ENCODE data around the gene COPRS.
A peak's percentile ranks its signal among the peaks of the same experiment; 100 is the strongest.

The COPRS gene, protein sequence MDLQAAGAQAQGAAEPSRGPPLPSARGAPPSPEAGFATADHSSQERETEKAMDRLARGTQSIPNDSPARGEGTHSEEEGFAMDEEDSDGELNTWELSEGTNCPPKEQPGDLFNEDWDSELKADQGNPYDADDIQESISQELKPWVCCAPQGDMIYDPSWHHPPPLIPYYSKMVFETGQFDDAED

DNA sequence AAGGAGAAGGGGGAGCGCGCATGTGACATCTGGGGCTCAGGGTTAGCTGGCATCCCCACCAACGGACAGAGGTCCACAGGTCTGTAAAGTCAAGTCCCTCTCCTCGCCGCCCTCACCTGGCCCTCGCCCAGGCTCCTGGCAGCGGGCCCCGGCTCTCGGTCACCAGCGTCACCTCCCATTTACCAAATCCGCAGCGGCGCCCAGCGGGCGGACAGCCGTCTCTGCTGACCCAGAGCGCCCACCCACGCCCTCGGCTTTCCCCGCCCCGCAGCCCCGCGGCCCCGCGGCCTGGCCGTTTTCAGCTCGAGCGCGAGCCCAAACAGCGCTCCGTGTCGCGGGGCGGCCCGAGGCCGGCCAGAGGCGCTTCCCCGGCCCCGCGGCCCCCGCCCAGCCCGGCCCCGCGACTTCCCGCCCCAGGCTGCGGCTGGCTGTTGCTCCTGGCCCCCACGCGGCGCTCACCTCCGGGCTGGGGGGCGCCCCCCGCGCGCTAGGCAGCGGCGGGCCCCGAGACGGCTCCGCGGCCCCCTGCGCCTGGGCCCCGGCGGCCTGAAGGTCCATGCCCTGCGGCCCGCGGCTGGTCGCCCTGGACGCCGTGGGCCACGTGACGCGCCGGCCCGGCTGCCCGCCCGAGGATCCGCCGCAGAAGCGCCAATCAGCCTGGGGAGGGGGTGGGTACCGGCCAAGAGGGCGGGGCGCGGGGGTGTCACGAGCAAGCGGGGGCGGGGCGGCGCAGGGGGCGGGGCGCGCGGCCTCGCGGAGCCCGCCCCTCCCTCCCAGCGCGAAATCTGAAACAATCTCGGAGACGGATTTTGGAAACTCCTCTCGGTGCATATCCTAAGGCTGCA, at the start of gene COPRS:
COPRS (minus strand) TSS at position 603 of the 845 bp plus-strand sequence; CDS start at position 558, 45 bp downstream.
- peak; percentile 93 for DNase-seq

DNA sequence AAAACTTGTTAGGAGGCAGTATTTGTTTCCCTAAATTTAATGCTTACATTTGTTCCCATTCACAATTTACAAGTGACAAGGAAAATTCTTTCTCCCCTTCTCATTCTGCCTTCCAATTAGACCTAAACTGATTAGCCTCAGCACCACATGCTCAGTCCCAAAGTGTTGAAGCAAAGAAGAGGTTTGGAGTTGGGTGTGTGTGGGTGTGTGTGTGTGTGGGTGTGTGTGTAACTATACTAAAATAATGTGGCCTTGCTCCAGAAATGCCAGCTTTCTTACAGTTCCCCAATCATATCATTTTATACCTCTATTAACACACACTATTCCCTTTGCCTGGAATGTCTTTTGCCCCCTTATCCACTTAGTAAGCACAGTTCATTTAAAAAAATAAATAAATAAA, 49.3 kb upstream of the COPRS start:
- no peak for DNase-seq

DNA sequence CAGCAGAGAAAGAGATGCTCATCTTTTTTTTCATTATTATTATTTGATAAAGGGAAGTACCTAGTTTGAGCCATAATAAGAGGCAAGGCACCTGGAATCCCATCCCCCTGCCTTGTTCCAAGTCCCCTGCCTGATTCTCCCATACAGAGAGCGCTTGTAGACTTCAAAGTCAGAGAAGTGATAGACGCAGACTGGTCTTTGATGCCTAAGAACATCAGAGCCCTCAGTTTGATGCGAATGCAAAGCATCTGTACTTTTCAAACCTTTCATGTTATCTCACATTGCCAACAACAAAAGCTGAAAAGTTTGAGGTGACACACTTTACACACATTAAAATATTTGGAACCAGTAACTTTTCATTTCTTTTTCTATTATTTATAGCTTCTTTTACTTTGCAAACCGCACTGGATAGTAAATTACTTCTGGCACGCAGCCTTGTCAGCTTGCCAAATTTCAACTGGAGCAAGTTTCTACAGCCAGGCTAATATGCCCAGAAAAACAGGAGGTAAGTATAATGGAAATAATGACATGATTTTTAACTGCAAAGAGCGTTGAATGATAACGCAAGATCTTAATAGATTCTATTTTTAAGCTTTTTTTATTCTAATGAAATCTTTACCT, 48.4 kb upstream of the COPRS start:
- DNase-seq: peak; percentile 72

DNA sequence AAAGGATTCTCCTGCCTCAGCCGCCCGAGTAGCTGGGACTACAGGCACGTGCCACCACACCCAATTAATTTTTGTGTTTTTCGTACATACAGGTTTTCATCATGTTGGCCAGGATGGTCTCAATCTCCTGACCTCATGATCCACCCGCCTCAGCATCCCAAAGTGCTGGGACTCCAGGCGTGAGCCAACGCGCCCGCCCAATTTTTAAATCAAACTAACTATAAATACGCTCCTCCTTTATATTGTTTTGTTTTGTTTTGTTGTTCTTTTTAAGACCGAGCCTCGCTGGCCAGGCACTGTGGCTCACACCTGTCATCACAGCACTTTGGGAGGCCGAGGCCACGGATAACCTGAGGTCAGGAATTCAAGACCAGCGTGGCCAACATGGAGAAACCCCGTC, 44.4 kb upstream of the COPRS start:
- DNase-seq: no peak

DNA sequence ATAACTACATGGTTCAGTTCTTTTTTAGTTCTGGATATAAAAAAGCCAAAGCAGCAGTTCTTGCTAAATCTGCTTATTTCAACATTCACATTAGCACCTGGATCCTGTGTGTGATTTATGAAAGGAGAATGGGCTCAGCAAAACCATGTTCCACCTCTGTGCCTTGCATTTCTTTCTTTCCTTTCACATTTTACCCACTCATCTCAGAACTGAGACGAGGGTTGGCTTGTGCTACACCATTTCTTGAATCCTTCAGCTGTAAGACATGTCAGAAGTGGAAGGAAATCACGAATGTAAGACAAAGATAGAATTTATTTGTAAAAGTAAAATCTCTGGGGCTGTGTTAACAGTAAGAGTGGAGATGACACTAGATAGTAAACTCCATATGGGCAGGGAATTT, 43.6 kb upstream of the COPRS start:
- DNase-seq: peak; percentile 53

DNA sequence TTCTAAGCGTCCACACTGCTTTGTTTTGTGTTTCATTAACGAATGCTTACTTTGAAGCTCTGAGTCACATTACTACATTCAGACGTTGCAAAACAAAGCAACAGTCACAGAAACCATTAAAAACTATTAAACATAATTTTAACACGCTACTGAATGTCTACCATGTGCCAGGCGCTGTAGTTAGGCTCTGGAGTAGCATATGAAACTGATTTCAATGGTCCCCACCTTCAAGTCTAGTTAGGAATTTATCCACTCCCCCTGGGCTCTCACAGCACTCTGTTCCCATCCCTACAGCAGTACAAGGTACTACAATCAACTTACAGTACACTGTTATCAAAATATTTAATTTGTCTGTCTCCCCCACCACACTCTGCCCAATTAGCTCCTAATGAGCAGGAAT, 41.8 kb upstream of the COPRS start:
- no peak for DNase-seq

DNA sequence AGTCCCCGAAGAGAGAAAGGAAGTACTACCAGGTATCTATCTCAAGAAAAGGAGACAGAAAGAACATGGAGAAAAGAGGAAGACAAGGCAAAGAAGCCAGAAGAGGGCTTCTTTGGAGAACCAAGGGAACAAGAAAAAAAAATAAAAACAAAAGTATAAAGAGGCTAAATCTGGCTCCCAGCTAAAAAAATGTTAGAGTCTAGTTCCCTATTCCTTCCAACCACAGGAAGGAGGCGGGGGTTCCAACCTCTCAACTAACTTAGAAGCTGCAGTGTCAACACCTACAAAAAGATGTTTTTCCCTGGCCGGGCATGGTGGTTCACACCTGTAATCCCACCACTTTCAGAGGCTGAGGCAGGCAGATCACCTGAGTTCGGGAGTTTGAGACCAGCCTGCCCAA, 29.1 kb upstream of the COPRS start:
- peak; percentile 17 for DNase-seq

DNA sequence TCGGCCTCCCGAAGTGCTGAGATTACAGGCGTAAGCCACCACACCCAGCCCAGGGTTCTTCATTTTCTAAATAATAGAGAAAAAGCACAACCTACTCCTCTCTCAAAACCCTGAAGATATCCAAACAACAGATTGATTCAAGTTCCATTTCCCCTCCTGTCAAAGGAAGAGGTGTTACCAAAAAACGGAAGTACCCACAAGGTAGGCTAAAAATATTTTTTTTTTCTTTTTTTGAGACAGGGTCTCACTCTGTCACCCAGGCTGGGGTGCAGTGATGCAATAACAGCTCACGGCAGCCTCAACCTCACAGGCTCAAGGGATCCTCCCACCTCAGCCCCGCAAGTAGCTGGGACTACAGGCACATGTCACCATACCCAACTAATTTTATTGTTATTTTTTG, 23.5 kb upstream of the COPRS start:
- DNase-seq: no peak

DNA sequence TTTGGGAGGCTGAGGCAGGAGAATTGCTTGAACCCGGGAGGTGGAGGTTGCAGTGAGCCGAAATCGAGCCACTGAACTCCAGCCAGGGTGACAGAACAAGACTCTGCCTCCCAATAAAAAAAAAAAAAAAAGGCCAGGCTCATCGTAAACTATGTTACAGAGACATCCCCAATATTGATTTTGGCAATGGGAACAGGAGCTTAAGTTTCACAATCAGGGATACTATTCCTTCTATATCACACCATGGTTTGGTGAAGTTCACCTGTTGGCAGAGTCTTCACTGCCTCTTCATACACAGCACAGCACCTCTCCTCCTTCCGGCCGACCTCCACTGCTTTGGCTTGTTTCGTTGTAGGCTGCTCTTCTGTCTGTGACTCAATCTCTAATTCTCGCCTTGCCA, 21.3 kb upstream of the COPRS start:
- DNase-seq: no peak

DNA sequence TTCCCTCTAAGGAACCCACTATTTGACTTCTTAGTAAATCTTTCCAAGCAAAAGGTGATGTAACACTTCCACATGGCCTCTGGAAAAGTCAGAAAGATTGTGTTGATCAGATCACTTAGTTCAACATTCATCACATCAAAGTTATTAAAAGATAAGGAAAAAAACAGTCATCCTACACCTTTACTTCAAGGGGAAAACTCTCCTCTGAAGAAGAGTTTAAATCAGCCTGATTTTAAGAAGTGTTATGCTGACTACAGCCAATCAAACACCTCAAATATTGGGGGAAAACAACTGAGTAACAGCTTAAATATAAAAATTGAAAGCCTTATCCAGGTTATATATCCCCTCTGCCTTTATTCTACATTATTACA, 19.6 kb upstream of the COPRS start:
- no peak for DNase-seq

DNA sequence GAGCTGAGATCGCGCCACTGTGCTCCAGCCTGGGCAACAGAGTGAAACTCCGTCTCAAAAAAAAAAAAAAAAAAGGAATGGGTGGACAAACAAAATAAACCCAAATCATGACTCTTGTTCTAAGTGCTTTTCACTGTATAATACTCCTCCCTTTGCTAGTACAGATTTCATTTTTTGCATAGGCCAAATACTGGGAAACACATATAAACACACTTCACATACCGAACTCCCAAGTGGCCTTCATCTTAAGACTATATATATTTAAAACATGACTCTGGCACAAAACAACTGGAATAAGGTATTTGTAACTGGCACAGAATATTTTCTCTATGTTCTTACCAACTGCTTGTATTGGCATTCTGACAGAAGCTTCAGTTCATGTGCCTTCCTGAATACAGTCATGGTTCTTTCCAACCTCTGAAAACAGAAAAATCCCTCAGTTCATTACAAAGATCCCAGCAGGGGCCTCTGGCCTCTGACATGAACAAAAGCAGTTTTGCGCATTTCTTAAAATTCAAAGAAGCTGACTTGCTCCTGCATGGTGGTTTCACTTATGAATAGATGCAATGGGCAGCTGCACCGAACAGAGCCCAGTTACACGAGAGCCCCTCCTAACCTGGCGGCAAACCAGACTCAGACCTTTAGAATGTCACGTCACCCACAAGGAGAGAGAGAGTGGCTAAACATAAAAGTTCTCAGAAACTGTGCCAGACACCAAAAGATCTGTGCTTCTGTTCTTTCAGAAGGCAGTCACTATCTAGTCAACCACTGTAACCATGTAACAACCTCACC, 19.1 kb upstream of the COPRS start:
- no peak for DNase-seq

DNA sequence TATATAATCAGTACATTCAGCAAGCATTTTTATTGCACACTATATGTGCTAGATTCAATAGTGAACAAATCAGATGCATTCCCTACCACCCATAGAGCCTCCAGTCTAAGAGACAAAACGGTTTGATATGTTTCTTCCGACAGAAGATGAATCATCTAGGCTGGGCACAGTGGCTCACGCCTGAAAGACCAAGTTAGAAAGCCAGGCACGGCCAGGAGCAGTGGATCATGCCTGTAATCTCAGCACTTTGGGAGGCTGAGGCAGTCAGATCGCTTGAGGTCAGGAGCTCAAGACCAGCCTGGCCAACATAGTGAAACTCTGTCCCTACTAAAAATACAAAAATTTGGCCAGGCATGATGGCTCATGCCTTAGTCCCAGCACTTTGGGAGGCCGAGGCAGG, 18.3 kb upstream of the COPRS start:
- DNase-seq: no peak

DNA sequence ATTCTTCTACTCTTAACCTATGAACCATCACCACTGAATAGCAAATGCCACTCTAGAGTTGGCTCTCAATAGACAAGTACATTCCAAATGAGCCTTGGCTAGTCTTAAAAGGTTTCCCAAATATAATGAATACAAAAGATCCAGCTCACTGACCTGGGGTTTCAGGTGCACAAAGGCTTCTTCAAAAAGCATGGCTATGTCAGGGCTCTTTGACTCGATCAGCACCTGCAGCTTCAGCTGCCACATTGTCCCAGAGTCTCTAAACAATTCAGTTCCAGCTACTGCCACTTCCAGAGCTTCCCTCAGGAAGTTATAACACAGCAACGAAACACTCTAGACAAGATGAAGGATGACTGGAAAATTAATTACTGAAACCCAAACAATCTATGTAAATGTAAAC, 16.0 kb upstream of the COPRS start:
- no peak for DNase-seq

DNA sequence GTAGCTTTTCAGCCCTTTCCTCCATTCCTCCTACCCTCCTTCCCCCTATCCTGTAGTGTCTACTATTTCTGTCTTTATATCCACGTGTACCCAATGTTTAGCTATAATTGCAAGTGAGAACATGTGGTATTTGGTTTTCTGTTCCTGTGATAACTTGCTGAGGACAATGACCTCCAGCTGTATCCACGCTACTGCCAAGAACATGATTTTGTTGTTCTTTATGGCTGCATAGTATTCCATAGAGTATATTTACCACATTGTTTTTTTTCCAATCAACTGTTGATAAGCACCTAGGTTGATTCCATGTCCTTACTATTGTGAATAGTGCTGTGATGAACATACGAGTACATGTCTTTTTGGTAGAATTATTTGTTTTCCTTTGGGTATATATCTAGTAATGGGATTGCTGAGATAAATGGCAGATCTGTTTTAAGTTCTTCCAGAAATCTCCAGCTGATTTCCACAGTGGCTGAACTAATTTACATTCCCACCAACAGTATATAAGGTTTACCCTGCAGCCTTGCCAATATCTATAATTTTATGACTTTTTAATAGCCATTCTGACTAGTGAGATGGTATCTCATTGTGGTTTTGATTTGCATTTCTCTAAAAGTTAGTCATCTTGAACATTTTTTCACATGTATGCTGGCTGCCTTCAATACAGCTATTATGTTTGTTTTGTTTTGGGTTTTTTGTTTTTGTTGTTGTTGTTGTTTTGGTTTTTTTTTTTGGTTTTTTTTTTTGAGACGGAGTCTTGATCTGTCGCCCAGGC, 10.9 kb upstream of the COPRS start:
- no peak for DNase-seq

DNA sequence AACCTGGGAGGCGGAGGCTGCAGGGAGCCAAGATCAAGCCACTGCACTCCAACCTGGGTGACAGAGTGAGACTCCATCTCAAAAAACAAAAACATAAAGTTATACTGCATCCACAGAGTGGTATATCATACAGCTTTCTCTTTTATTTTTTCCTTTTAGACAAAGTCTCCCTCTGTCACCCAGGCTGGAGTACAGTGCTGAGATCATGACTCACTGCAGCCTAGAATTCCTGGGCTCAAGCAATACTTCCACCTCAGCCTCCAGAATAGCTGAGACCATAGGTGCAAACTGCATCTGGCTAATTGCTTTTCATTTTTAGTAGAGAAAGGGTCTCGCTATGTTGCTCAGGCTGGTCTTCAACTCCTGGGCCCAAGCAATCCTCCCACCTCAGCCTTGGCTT, 10.0 kb upstream of the COPRS start:
- DNase-seq: no peak

DNA sequence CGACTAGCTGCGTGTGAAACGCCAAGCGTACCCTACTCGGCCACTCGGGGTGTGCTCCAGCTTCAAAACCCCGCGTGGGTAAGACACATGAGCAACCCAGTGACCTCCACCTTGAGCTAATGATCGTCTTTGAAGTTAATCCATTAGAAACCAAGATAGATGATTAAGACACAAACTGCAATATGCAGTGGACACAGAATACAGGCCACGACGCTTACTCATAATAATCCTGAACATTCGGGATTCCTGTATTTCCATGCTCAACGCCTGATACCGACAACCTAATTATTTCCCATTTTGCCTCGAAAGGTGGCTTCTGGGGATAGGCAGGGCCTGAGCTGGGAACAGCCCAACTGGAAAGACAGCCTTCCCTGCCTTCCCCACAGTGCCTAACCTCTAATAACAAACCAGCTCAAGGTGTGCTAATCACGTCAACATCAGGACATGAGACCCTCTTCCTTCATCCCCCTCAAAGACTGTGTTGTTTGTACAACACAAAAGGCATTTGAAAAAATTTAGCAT, 504 bp upstream of the COPRS start:
- no peak for DNase-seq

DNA sequence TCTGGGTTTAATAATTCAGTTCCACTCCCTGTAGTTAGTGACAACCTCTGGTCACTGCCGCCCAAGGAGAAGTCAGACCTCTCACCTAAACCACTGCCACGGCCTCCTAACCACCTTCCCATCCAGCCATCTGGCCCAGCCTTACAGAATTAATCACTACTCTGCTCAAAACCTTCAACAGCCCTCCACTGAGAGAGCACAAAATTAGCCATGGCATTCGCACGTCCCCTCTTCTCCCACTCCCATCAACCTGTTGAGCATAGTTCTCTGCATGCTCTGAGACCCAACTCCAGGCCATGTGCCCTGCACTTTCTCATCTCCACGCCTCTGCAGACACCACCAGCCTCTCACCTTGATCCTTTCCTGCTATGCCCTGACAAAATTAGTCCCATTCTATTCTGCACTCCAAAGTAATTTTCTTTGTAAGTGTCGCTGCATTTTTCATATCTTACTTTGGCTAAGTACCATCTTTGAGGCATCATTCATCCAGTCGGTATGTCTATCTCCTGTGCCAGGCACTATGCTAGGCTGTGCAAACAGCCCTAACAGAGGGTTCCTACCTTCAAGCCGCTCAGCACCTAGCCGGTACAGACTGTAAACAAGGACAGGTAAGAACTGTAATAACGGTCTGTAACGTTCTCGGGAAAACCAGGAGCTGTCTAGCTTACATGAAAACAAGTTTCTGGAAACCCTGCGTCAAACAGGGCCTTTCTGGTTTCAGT, 963 bp downstream of the COPRS start:
- DNase-seq: no peak

DNA sequence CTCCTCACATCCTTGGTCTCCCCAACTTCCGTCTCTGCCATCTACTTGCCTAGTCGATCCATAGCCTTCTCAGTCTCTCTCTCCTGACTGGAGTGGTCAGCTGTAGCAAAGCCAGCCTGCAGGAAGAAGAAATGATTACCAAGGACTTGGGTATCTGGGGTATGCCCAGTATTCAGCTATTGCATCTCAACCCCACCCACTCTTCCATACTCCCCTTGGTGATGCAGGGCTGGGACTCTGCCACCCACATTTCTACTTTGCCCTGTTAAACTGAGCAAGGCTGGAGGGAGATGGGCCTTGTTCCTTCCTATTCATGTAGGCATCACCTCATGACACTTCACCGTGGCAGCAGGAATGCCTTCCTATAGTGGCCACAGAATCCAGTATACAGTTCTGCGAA, 2.3 kb downstream of the COPRS start:
- no peak for DNase-seq

DNA sequence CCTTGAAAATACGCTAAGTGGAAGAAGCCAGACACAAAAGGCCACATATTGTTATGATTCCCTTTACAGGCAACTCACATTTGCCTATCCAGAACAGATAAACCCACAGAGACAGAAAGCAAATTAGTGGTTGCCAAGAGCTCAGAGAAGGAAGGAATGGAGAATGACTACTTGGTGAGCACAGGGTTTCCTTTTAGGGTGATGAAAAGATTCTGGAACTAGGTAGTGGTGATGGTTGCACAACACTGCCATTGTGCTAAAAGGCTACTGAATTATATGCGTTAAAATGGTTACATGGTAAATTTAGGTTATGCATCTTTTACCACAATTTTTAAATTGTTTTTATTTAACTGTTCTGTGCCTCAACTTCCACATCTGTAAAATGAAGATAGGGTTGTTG, 4.4 kb downstream of the COPRS start:
- DNase-seq: no peak

DNA sequence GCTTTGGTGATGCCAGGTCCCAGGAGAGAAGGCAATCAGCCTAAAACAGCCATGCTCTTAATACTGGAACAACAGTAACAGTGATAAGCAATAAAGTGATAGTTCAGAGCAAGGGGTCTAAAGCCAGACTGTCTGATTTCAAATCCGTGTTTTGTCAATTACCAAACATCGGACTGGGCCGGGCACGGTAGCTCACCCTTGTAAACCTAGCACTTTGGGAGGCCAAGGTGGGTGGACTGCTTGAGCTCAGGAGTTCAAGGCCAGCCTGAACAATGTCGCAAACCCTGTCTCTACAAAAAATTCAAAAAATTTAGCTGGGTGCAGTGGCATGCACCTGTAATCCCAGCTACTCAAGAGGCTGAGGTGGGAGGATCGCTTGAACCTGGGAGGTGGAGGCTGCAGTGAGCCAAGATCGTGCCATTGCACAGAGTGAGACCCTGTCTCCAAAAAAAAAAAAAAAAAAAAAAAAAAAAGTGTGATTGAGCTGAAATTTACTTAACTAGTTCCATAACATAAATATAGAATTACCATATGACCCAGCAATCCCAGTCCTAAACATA, 5.1 kb downstream of the COPRS start:
- no peak for DNase-seq

DNA sequence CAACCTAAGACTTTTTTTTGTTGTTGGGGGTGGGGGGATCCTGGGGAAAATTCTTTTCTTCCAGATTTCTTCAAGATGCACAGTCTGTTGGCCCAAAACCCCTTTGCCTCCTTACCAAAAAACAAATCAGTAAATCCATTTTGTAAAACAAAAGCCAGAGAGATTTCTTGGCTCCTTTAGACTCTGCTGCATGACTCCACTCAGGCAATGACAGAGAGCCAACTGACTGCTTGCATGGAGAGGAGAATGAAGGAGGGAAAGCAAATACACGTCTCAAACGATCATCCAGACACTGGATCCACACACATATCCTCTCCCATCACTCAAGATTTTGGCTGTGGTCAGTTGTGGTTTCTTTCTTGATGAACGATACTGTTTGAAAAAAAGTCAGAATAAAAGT, 13.8 kb downstream of the COPRS start:
- no peak for DNase-seq

Measured in RPMI8226 (cell line).